ENCODE results near the gene ZNF689. TPM values are rescaled to one million over a fixed set of nuclear protein-coding genes. Genes with fewer than 3 reads are reported as not detected.

Gene ZNF689
- total RNA-seq, 1 experiment from 2014 or later, result 10.3 TPM

DNA sequence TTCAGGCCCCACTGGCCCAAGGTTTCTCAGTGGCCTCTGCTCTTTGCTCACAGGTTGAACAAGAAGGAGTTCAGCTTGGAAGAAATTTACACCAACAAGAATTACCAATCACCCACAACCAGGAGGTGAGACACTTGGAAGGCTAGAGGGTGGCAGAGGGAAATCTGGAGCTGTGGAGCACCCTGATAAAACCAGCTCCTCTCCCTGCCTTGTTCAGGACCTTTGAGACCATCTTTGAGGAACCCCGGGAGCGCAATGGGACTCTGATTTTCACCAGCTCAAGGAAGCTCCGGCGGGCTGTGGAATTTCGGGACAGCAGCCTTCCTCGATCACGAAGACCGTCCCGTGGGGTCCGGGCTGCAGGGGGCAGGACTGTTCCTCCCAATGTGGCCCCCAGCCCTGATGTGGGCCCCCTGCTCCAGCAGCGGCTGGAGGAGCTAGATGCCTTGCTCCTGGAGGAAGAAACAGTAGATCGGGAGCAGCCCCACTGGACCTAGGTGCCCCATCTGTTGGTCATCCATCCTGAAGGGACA lies 45.7 kb upstream of the ZNF689 start:
- POLR2A ChIA-PET, result no interaction called here
- CTCF ChIA-PET, result no interaction called here
- H3K9me2 ChIP-seq (ENCODE audit: insufficient read depth), result no peaks in the 10 kb centered on the region
- H3K4me3 ChIP-seq (replicated peaks in 1 of 2; ENCODE audit: low read depth in 1 of 2, low read length in 2 of 2), result no peak overlapping the region
- H3K9ac ChIP-seq (ENCODE audit: low read length), result no peak overlapping the region
- no peak overlapping the region for H3K27ac ChIP-seq (ENCODE audit: low read depth, low read length)
- no peak for TF ChIP-seq ZFX (IDR thresholded peaks at IDR 0.05)
- TF ChIP-seq CEBPB (IDR thresholded peaks at IDR 0.05; ENCODE audit: low read depth), result no peak
- TF ChIP-seq RAD21 (IDR thresholded peaks at IDR 0.05; ENCODE audit: low read depth), result no peak
- TF ChIP-seq, protein P1, sequence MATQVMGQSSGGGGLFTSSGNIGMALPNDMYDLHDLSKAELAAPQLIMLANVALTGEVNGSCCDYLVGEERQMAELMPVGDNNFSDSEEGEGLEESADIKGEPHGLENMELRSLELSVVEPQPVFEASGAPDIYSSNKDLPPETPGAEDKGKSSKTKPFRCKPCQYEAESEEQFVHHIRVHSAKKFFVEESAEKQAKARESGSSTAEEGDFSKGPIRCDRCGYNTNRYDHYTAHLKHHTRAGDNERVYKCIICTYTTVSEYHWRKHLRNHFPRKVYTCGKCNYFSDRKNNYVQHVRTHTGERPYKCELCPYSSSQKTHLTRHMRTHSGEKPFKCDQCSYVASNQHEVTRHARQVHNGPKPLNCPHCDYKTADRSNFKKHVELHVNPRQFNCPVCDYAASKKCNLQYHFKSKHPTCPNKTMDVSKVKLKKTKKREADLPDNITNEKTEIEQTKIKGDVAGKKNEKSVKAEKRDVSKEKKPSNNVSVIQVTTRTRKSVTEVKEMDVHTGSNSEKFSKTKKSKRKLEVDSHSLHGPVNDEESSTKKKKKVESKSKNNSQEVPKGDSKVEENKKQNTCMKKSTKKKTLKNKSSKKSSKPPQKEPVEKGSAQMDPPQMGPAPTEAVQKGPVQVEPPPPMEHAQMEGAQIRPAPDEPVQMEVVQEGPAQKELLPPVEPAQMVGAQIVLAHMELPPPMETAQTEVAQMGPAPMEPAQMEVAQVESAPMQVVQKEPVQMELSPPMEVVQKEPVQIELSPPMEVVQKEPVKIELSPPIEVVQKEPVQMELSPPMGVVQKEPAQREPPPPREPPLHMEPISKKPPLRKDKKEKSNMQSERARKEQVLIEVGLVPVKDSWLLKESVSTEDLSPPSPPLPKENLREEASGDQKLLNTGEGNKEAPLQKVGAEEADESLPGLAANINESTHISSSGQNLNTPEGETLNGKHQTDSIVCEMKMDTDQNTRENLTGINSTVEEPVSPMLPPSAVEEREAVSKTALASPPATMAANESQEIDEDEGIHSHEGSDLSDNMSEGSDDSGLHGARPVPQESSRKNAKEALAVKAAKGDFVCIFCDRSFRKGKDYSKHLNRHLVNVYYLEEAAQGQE (IDR thresholded peaks at IDR 0.05; ENCODE audit: low read depth), result no peak
- TF ChIP-seq, protein P2, sequence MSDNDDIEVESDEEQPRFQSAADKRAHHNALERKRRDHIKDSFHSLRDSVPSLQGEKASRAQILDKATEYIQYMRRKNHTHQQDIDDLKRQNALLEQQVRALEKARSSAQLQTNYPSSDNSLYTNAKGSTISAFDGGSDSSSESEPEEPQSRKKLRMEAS (IDR thresholded peaks at IDR 0.05), result no peak
- TF ChIP-seq POLR2AphosphoS5 (IDR thresholded peaks at IDR 0.05; ENCODE audit: low read depth, low read length), result no peak
- no peak for TF ChIP-seq EGR1 (IDR thresholded peaks at IDR 0.05; ENCODE audit: low read depth)
- BruUV-seq (replicated peaks), result no TSS peak
- RAD21 ChIA-PET (ENCODE audit: low non-redundant PET in 1 of 2, low total read pairs in 2 of 2, uncharacterized antibody in 2 of 2, unreplicated experiment in 2 of 2), result no interaction called here
- ATAC-seq (no peak), DNase-seq (ENCODE audit: low read depth, low spot score) (no peak)
- no peak overlapping the region for H2AFZ ChIP-seq (ENCODE audit: low read depth, low read length, poor library complexity, severe bottlenecking)
- no peaks in the 10 kb centered on the region for H4K20me1 ChIP-seq (ENCODE audit: insufficient read depth)
- no peaks in the 10 kb centered on the region for H3K27me3 ChIP-seq (ENCODE audit: insufficient read depth, low read length)
- H3K79me2 ChIP-seq (ENCODE audit: insufficient read depth, low read length), result peaks cover 28% of the 10 kb centered on the region
- peaks cover 17 to 29% of the 10 kb centered on the region in 2 experiments for H3K4me1 ChIP-seq (ENCODE audit: control insufficient read depth in 1 of 2, insufficient read depth in 2 of 2, low read length in 2 of 2)
- H3K36me3 ChIP-seq (ENCODE audit: control insufficient read depth in 1 of 2, insufficient read depth in 2 of 2, low read length in 2 of 2), result peaks cover 10 to 21% of the 10 kb centered on the region in 2 experiments
- H3K9me3 ChIP-seq (ENCODE audit: control insufficient read depth in 1 of 2, insufficient read depth in 1 of 2, low read depth in 1 of 2, low read length in 2 of 2), result no peaks in the 10 kb centered on the region
- H3K4me2 ChIP-seq (ENCODE audit: low read length), result no peak overlapping the region
- intact Hi-C loops (cut with micrococcal nuclease), result no loop called here
